PC-9 (cell line): Measurements from ENCODE around the gene CALD1.

Source experiments
- CTCF ChIP-seq: fragments of 200-600 bp; sonication (generic); conservative IDR thresholded peaks from 2 replicates; pipeline ENCODE4 v1.6.1; 2017; ENCODE audit warnings: mixed run types, antibody characterized with exemption, mild to moderate bottlenecking, moderate library complexity
- EZH2 ChIP-seq: fragments of 200-600 bp; sonication (generic); IDR thresholded peaks from 2 replicates; pipeline ENCODE4 v1.8.0; 2017; ENCODE audit warnings: antibody characterized with exemption, low read depth

- TF ChIP-seq CTCF (no peak), EZH2 (no peak)
These were observed 11.8 kb upstream of the CALD1 start for GRCh38 chr7:134767520-134768168.
